T-helper 9 cell (primary cell): Measurements from ENCODE around the gene KCNG4.
A peak's percentile ranks its signal among the peaks of the same experiment; 100 is the strongest.

Source experiments
- DNase-seq: peaks from one replicate; pipeline ENCODE4 v3.0.0-alpha.2; 2020

The KCNG4 gene

DNA sequence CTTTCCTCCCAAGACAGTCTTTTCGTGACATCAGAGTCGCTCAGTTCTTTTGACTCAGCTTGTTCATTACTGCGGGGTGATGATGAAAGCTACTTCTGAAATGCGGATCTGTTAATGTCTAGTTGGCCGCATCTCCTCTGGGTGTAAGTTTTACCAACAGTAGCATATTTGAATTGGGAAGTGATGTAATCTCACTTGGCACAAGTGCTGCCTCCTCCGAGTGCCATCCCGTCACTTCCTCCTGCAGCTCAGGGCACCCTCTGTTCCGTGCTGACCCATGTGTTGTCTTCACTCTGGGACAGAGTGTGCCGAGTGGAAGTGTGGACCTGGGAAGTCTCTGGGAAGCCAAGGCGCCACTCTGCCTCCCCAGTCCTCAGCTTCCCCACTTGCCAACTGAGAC, 40.0 kb downstream of the KCNG4 start:
- no peak for DNase-seq

DNA sequence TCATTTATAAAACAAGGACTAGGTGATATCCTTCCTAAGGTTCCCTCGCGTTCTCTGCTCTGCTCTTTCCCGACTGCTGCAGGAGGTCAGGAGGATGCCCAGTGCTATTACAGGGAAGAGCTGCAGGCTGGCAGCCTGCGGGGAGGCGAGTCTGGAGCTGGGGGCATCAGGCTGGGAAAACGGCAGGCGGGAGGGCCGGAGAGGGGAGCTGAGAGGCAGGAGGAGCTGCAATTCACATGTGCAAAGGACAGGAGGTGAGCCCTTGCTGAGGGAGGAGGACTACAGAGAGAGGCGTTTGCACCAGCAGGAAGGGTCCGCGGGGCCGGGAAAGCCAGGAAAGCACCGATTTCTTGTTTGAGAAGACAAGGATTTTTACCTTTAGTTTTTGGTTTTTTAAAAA, 40.7 kb downstream of the KCNG4 start:
- no peak for DNase-seq

DNA sequence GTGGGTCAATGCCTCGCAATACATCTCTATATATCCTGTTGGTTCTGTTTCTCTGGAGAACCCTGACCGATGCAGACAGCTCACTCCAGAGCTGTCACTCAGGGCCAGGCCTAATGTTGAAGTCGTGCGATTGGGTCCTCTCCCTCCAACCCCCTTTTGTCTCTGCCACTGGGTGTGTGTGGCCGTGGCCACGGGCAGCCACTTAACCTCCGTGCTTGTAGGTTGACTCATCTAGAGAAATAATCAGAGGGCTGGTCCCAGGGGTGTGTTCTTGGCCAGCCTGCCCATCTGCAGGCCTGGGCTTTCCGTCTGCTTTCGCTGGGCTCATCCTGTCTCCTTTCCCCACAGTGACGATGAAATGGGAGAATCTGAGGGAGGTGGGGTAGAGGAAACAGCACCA, 41.4 kb downstream of the KCNG4 start:
- DNase-seq, result no peak

DNA sequence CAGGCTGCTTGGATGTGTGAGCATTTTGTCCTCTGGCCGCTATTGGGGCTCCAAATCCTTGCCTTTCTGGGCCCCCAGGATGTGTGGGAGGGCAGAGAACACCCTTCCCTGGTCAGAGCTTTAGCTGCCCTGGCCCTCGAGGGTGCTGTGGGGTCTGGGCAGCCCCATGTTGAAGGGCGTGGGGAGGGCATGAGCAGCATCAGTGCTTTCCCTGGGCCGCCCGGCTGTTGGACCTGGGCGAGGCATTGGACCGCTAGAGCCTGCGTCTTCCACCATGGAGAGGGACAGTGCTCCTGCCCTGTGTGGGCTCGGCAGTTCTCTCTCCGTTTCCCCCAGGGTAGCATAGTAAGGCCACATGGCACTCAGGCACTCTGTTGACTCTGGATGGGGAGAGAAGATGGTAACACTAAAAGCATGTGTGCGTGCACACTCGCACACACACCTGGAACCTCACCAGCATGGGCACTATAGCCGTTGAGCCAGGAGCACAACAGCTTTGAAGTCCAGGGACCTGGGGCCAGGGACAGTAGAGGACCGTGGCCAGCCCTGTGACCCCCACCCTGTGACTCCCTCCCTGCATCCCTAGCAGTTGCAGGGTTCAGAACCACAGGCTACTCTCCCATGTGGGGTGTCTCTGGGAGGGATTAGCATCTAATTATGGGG, 42.2 kb downstream of the KCNG4 start:
- no peak for DNase-seq

DNA sequence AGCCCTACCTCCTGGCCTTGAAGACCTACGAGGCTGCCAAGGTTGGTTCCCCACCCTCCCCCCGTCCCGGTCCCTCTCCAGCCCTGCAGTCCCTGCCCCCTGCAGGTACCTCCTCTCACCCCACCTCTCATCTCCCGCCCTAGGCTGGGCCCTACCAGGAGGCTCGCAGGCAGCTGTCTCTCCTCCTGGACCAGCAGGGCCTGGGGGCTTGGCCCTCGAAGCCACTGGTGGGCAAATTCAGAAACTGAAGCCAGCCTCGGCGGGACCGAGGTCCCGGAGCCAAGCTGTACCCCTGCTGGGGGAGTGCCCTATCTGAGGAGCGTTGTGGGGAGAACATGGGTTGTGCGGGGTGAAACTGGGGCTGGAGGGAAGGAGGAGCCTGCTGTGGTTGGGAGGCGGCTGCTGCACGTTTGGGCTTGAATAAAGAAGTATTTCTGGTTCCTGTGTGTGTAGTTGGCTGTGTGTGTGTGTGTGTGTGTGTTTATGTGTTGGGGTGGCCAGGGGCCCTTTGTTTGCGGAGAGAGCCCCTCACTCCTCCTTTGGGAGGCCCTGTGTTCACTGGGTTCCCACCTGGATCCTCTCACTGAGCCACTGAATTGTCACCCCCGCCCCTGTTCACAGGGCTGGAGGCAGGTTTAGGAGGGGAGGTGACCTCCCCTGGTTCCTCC, 43.0 kb downstream of the KCNG4 start:
- DNase-seq, result no peak

DNA sequence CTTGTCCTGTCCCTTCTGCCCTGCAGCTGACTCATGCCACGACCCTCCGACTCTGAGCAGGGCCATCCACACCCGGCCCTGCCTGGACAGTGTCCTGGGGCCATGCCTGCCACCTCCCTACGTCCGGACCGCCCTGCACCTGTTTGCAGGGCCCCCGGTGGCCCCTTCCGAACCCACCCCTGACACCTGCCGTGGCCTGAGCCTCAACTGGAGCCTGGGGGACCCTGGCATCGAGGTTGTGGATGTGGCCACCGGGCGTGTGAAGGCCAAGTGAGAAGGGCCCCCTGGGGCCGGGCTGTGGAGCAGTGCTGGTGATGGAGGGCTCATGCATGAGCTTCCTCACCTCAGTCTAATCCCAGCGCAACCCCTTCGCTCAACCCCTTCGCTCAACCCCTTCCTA, 43.7 kb downstream of the KCNG4 start:
- DNase-seq, result no peak

DNA sequence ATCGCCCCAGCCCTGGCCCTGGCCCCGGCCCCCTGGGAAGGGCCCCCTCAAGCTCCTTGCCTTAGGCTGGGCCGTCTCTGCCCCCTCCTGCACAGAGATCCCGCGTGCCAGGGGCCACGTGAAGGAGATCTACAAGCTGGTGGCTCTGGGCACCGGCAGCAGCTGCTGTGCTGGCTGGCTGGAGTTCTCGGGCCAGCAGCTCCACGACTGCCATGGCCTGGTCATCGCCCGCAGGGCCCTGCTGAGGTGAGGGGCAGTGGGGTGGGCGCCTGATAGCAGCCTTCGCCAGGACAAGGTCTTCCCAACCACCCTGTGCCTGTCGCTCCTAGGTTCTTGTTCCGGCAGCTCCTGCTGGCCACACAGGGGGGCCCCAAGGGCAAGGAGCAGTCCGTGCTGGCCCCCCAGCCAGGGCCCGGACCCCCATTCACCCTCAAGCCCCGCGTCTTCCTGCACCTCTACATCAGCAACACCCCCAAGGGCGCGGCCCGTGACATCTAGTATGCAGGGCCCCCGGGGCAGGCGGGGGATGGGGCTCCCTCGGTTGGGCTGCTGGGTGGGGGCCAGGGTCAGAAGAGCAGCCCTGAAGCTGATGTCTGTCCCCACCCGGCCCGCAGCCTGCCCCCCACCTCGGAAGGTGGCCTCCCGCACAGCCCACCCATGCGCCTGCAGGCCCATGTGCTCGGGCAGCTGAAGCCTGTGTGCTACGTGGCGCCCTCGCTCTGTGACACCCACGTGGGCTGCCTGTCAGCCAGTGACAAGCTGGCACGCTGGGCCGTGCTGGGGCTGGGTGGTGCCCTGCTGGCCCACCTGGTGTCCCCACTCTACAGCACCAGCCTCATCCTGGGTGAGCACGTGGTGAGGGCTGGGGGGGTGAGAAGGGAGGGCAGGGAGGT, 44.4 kb downstream of the KCNG4 start:
- DNase-seq, result no peak

DNA sequence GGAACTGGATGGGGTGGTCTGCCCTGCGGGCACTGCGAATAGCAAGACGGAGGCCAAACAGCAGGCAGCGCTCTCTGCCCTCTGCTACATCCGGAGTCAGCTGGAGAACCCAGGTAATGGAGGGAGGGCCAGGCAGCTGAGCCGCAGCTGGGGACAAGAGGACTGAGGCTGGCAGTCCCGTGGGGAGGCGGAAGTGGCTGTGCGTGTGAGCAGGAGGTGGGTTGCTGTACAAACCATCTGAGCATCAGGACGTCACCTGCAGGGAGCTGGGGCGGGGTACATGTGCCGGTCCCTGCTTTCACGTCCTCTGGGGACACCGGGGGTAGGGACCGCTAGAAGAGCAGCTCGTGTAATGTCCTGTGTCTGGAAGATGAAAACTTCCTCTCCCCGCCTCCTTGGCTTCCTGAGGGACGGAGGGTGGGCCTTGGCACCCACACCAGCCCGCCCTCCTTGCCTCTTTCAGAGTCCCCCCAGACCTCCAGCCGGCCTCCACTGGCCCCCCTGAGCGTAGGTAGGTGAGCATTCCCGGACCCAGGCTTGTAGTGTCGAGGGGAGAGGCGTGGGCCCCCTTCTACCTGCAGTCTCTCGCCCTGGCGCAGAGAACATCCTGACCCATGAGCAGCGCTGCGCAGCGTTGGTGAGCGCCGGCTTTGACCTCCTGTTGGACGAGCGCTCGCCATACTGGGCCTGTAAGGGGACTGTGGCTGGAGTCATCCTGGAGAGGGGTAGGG, 45.2 kb downstream of the KCNG4 start:
- peak; percentile 16 for DNase-seq

DNA sequence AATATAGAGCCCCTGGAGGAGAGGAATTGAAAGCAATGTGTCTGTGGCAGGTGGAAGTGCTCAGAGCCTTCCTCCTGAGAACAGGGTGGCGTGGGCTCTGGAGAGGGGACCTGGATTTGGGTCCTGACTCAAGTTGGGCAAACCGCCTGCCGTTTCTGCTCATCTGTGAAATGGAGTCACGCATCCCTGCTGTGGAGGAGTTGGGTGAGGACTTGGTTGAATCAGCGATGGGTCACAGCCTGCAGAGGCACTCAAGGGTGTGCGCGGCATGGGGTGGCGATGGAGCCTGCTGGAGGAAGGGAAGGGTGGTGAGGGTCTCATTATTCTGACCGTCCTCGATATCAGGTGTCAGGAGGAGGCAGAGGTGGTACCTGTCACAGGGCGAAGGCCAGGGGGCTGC, 45.8 kb downstream of the KCNG4 start:
- DNase-seq, result no peak

DNA sequence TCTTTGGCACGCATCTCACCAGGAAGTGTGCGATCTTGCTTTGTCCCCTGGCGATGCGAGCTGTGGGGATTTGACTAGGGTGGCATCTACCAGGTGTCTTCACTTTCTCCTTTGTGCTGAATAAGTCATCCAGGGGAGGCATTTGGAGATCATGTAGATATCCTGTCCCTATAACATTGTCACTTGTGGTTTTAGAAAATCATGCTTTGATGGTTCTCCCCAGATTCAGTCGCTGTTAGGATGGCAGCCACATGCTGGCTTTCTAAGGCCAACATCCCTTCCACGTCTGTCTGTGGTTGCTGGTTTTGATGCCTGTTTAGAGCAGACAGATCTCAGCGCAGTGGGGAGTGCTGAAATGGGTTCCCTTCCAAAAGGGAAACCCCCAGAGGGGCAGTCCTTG, 46.3 kb downstream of the KCNG4 start:
- no peak for DNase-seq

DNA sequence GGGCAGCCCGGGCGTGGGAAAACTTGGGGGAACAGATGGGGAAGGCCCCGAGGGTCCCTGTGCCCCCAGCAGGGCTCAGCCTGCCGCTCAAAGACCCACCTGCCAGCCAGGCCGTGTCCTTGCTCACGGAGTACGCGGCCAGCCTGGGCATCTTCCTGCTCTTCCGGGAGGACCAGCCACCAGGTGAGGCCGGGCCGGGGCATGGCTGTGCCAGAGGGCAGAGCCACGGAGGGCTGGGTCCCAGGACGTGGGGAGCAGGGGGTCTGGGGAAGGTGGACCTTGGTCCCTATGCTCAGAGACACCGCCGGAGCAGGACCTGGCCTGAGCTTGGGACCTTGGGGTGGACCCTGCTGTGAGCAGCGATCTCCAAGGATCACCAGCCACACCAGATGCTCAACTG, 48.3 kb downstream of the KCNG4 start:
- DNase-seq, result no peak

DNA sequence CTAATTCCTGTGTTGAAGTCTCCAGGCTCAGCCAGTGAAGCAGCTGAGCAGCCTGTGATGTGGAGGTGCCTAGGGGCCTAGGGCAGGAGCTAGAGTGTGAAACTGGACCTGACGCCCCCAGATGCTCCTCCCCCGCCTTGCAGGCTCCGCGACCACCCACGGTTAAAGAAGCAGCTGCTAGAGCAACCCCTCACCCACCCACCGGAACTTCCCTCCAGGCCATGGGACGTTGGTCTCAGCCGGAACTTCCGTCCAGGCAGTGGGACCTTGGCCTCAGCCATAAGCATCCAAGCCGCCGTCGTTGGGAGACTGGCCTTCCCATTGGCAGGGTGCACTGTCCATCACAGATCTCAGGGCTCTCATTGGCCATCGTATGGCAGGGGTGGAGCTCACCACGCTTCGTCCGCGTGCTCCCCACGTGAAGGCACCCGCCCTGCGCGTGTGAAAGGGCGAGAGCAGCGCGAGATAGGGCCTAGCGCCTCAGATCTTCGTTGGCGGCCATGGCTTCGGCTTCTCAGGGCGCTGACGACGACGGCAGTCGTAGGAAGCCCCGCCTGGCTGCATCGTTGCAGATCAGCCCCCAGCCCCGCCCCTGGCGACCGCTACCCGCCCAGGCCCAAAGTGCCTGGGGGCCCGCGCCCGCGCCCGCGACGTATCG, 49.0 kb downstream of the KCNG4 start, which contains the start of gene ADAD2:
TSS of gene ADAD2 (plus strand) at position 427 of the 658 bp plus-strand sequence. CDS start at position 501, 74 bp downstream.
- no peak for DNase-seq

DNA sequence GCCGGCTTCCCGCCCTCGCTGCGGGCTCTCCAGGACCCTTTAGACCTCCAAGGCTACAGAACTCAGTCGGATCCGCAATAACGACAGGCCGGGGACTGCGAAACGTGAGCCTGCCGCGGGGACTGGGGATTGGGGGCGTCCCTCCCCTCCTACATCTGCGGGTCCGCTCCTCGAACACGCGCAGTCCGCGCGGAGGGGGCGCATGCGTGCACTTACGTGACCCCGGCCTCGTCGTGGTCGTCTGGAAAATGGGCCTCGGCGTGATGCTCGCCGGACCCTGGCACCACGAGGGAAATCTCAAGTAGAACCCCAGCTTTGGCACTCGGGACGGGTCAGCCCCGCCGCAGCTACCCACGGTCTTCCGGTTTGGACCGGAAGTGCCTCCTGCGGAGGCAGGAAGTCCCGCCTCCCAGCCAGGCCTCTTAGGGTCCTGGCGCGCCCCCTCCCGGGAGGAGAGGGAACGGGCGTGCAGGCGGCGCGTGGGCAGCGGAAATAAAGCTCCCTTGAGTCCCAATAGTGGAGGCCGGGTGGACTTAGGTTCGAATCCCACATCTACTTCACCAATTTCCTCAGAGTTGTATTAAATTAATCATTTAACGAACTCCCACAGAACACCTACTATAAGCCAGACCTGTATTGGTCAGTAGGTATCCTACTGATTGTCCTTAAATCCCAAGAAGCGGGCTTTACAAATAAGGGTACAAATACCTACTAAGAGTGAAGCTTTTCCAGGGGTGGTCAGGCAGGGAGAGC, 53.0 kb downstream of the KCNG4 start, which contains the start of gene TAF1C:
TSS of gene TAF1C (minus strand) at position 373 of the 753 bp plus-strand sequence. CDS start 2,069 bp downstream, outside the sequence.
- DNase-seq, result peak; percentile 88

DNA sequence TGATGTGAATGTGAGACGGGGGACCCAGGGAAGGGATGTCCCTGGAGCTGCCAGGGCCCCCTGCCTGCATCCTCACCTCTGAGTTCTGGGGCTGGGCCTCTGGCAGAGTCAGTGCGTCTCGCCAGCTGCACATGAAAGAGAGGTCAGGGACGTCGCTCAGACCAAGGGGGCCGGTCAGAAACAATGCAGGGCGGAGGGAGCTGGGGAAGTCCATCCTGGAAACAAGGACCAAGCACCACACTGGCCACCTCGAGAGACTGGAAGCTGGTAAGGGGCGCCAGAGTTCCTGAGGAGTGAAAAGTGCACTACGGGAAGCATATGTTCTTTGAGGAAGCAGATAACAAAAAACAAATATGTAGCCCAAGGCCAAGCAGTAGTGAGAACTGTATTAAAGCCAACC, 55.0 kb downstream of the KCNG4 start:
- DNase-seq, result no peak

DNA sequence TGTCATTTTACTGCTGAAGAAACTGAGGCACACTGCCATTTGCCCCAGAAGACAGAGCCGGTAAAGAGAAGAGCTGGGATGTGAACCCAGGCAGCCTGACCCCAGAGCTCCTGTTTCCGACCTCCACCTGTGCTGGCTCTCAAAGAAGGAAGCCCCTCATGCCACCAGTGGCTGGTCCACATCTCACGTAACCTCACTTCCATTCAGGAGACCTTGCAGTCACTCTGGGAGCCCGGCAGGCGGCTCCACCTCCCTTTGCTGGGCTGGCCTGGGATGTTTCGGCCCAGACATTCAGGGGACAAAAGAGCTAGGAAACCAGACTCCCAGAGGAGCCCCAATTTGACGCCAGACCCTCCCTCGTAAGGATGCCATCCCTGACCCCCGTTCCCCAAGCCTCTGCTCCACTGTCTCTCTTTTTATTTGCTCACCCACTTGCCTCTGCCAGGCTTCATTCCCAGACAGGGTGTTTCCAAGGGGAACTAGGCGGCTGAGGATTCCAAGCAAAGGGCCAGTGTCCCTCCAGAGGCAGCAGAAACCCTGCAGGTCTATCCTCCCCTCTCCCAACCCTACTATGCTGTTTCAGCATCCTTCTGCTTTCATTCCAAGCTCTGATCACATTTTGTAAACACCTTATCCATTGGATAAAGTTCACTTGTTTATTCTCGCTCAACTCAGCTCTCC, 55.8 kb downstream of the KCNG4 start:
- no peak for DNase-seq

DNA sequence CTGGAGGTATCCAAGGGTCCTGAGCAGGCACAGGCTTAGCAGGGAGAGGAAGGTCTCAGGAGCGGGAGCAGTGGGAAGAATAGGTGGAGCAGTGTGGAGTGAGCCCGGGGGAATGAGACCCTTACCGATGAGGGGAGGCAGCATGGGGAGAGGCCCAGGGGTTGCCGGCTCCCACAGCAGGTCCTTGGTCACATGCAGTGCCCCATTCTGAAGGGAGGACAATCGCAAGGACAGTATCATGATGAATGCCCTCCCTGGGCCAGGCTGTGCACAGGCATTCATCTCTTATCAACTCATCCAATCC, 56.3 kb downstream of the KCNG4 start:
- no peak for DNase-seq

DNA sequence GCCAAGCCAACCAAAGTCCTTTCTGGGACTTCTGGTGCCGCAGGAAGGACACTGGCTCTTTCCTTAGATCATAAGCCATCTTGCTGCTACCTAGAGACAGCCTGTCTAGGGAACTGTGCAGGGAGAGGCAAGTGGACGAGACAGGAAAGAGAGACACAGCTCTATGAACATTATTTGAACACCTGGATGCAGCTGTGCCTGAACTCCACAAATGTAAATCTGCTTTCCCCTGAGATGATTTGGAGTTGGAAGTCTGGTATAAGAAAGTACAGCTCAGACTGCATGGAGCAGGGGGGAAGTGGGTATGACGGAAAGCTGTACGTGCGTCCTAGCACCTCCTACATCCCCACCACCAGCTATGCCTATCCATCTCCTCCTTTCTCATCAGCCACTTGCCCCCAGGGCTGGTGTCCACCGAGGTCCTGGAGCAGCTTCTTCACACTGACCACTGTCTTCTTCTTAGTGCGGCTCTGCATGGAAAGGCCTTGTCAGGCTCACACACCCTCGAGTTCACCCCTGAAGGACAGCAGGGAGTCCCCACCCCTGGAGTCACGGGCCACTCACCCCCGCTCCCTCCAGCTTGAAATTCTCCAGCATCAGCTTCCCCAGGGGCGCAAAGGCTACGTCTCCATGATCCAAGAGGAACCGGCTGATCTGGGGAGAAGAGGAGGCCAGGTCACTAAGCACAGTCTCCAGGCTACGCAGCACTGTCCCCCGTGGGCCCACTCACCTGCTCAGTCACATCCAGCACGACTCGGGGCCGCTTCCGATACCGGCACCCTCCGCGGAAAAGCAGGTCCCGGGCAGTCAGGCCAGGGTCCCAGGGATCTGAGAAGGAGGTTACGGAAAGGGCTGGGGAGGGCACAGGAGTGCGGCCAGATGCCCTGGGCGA, 56.9 kb downstream of the KCNG4 start:
- DNase-seq, result no peak

DNA sequence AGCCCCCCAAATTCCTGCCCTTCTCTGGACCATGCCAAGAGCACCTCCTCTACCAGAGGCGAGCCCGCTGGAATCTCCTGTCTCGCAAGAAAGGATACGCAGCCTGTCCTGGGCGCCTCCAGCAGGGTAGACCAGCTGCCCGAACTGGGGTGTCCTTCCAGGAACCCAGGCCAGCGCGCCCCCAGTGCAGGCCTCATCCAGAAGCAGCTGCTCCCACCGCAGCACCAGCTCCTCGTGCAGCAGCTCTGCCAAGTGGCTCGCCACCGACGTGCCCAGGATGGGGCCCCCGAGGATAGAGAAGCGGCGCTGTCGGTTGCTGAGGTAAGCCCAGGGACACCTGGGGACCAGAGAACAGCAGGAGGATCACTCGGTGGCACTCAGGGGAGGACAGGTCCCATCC, 57.7 kb downstream of the KCNG4 start:
- no peak for DNase-seq

DNA sequence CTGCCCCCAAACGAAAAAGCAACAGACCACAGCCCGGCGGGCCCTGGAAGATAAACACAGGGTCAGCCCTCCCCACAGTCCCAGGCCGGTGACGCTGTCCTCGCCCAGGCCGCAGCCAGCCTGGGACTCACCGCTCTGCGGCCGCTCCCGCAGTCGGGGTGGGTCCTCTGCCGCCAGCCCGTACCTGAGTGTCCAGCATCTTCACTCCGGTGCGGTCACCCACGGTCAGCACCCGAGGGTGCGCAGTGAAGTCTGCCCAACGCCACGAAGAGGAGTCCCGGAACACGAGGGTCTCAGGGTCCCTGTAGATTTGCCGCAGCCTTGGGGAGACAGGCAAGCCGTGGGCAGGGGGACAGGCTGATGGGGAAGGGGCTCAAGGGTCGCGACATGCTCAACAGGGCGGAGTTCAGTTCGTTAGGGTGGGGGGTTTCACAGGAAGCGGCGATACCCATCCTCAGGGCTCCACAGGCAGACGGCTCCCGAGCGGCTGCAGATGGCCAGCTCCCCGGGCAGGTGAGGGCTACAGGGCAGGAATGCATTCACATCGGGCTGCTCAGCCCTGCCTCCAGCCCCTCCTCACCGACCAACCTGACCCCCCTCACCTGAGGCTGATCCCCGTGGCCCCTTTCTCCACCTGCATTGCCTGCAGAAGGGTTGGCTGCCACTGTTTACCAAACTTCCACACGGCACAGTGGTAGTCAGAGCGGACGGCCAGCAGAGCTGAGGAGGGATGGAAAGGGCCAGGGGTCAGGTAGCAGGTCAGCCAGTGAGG, 58.5 kb downstream of the KCNG4 start:
- no peak for DNase-seq
